ENCODE results near the gene TEKT3.

TEKT3 gene

DNA sequence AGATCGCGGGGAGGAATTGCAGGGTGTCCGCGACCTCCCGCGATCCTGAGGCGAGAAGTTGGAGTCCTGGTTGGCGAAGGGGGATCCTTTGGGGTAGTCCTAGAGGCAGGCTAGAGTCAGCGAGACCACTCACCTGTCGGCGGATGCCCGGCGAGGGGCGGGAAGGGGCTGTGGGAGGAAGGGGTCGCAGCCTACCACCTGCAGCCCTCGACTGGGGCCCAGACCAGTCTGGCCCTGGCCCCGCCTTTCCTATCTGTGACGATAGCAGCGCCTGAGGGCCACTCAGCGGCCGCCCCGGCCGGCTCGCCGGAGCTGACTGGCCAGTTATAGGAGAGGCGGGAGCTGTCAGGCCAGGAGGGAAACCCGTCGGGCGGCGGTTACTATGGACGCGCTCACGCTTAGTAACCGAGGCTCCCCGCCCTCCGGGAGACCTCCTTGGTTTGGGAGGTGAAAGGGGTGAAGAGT is at the start of gene TEKT3:
TSS of gene TEKT3 (minus strand) at position 213 of the 465 bp plus-strand sequence. CDS start 10,012 bp downstream, outside the sequence.
- DNase-seq (ENCODE audit: low read depth in 3 of 3): no peak

DNA sequence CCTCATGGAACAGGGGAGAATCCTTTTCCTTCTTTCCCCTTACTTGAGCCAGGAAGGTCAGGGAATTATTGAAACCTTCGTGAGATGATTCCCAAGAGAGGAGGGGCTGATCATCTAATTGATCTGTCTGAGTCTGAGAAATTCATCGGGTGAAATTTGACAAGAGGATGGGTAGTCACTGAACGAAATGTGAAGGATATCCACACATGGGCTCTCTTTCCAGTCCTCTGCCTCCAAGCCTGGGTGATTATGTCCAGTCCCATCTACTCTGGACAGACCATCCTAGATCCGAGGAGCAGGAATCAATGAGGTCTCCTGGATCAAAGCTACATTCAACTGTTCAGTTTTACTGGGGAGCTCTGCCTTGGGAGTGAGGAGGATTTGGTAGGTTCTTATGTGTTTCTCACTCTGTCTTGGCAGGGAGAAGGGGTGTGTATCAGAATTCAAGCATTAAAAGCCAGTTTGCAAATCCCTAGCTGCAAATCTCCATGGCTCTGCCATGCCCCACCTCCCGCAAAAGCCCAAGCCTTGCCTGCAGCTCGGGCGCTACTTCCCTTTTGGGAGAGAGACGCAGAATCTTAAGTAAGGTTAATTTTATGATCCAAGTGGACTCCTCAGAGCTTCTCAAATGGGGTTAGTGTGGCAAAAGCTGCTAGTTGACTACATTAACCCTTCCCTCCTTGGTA is 47.1 kb upstream of the TEKT3 start:
- no peak for DNase-seq (ENCODE audit: low read depth in 3 of 3)

DNA sequence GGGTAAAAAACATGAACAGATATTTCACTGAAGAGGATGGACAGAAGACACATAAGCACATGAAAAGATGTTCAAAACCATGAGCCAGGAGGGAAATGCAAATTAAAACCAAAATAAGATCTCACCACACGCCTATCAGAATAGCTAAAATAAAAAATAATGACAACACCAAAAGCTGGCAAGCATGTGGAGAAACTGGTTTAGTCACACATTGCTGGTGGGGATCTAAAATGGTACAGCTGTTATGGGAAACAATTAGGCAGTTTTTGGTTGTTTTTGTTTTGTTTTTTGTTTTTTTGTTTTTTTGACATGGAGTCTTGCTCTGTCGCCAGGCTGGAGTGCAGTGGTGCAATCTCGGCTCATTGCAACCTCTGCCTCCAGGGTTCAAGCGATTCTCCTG is 44.7 kb upstream of the TEKT3 start:
- DNase-seq (ENCODE audit: low read depth in 3 of 3): no peak

DNA sequence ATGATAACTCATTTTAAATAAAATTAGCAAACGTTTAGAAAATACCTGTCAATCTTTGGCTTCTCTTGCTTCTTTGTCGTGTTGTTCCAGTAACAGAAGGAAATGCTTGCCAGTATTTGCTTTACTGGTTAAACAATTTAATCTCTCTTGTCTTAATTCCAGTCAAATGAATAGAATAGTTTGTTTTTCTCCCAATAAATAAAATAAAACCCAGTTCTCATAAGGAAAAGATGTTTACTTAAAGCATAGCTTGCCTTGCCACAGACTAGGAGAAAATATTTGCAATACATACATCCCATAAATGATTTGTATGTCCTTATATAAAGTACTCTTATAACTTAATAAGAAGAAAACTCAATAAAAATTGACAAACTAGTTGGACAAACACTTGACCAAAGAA is 43.9 kb upstream of the TEKT3 start:
- no peak for DNase-seq (ENCODE audit: low read depth in 3 of 3)

DNA sequence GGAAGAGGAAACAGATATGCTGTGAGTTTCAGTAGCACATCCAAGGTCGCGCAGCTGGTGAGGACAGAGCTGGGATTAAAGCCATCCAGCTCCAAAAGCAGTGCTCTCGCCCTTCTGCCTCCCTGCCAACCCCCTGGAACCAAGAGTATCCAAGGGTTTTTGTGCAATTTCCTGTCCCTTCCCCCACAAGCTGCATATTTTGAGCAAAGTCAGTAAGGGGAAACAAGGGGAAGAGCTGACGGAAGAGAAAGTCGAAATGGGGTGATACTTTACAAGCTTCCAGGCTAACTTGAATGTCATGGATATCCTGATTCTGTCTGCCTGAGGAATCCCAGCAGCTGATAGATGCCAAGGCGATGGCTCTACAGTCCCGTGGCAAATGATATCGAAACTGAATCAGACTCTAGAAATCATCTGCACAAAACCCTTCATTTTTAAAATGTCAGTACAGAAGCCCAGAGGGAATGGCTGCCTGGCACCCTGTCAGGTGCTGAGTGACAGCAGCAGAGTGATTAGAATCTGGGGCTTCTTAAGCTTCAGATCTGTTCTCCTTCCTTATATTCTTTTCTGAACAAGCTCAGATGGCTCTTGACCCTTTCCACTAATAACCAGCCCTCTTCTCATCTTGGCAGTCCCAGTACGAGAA is 42.9 kb upstream of the TEKT3 start:
- no peak for DNase-seq (ENCODE audit: low read depth in 3 of 3)

DNA sequence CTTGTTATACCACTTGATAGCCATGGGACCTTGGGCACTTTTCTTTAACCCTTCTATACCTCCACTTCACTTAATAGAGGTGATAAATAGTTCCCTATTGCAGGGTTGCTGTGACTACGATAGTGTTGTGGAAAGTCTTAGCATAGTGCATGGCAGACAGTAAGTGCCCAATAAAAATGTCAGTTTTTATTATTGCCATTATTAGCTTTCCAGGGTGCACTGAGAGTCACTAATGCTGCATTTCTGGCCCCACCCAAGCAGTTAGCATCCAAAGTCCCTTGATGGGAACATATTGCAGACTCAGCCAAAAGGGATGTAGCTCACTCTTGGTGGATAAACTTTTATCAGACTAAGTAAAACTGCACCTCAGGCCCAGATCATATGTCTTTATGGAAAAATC is 41.5 kb upstream of the TEKT3 start:
- DNase-seq (ENCODE audit: low read depth in 3 of 3): no peak

DNA sequence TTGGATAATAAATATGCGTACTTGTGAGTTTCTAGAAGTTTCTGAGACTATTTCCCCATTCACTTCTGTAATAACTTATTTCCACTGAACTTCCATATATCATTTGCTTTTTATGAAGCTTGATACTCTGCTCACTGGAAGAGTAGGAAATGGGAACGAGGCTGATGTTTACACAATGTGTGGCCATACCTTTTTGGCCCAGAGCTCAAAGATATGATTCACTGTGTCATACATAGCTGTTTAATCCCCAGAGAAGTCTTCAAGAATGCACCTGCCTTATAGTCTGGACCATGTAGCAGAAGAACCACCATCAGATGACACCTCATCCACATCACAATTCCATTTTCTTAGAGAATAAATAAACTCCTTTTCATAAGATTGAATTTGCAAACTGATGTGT is 40.3 kb upstream of the TEKT3 start:
- DNase-seq (ENCODE audit: low read depth in 3 of 3): no peak

DNA sequence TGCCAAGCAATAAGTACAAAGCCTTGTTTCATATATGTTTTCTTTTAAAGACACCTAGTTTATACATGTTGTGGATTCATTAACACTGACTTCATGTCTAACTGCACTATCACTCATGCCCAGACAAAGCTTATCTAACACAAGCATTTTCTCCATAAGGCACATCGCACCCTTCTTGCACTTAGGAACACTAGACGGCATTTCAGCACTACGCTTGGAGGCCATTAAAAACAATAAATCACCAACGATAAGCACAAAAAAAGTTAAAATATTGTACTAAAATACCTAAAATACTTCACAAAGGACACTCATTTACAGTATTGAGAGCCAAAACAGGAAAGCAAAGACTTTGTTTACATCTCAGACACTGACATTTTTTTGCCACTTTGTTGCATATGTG is 39.0 kb upstream of the TEKT3 start:
- DNase-seq (ENCODE audit: low read depth in 3 of 3): no peak

DNA sequence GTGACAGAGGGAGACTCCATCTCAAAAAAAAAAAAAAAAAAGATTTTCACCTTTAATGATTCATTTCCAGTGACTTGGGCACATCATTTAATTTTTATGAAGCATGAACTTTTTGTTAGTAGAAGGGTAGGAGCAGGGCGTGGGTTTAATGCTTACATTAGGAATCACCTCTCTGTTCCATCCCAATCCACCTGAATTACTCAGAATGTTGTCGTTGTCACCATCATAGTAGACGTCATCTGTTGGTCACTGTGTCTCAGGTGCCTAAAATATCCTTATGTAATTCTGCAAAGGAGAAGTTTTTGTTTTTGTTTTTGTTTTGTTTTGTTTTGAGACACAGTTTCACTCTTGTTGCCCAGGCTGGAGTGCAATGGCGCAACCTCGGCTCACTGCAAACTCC is 38.3 kb upstream of the TEKT3 start:
- DNase-seq (ENCODE audit: low read depth in 3 of 3): no peak

DNA sequence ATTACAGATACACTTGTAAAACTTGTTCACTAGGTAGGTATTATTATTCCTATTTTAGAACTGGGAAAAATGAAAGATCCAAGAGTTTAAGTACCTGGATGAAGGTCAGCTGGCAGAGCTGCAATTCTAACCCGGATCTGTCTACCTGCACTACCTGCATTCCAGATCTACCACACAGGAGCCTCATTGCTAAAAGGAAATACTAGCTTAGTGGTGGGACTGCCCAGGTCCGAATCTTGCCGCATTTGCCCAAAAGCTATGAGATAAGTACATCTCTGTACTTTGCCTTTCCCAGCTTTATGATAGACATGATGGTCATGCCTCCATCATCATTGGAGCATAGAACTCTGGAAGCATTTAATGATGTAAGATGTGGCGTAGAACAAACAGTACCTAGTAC is 36.8 kb upstream of the TEKT3 start:
- DNase-seq (ENCODE audit: low read depth in 3 of 3): no peak

DNA sequence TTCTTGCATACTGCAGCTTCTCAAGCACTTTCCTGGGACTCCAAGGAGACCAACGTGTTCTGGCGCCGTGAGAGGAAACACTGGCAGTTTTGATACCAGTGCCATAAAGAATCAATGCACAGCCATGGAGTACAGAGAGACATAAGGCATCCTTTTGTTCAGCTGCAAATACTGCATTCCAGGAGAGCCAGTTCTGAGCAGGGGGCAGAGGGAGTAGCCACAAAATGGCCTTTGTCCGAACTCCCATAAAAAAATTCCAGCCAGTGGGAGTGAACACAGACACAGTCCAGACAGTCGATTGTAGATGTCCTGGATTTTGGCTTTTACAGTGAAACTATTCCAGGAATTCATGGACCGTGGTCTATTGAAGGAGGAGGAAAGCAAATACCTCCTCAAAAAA is 36.2 kb upstream of the TEKT3 start:
- DNase-seq (ENCODE audit: low read depth in 3 of 3): no peak

DNA sequence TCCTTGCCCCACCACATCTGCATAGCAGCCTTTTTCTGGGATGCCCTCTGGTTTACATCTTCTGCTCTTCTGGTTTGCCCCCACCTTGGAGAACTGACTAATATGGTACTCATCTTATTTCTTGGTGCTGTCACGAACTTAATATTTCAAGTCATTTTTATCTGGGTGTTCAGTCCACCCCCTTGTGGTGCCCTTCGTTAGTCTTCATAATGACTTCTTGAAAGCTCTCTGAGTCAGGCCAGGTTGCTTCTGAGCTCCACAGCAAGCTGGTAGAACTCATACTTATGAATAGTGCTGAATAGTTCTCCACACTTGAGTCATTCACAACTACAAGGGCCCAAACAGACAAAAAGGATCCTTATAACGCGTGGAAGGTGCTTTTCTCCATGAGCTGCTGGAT is 35.8 kb upstream of the TEKT3 start:
- DNase-seq (ENCODE audit: low read depth in 3 of 3): no peak

DNA sequence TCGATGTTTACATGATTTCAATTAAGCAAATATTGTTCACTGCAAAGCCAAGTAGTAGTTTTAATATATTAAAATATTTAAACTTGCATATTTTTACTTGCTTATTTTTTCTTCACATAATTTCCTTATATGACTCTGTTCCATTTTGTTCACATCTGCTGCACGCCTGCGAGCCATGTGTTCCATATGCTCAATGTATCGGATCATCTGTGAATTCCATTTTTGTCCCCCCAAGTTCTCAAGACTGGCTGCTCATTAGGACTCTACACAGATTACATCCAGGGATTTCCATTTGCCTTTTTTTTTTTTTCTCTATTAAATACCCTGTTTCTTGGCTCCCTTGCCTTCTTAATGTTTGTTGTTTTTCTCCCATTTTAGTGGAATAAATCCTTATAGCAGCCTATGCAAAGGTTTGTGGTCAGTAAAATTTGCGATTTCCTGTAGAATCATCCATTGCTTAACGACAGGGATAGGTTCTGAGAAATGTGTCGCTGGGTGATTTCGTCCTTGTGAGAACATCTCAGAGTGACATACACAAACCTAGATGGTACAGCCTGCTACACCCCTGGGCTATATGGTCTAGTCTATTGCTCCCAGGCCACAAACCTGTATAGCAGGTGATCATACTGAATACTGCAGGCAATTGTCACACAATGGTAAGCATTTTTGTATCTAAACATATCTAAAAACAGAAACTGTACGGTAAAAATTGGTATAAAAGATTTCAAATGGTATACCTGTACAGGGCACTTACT is 30.2 kb upstream of the TEKT3 start:
- no peak for DNase-seq (ENCODE audit: low read depth in 3 of 3)

DNA sequence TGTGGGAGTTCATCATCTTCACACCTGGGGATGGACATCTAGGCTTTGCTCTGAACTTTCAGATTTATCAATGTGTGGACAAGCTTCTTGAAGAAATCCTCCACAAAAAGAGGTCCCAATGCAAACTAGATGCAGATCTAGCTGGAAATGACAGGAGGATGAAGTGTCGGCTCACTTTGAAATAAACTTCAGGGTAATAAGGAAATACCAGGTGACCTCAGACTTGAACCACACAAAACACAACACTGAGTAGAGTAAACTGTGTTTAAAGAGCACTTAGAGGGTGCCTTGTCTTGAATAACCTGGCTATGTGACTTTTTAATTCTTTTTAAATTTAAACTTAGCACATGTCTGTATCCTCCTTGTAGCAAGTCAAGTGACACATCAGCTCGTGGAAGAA is 27.2 kb upstream of the TEKT3 start:
- DNase-seq (ENCODE audit: low read depth in 3 of 3): no peak

DNA sequence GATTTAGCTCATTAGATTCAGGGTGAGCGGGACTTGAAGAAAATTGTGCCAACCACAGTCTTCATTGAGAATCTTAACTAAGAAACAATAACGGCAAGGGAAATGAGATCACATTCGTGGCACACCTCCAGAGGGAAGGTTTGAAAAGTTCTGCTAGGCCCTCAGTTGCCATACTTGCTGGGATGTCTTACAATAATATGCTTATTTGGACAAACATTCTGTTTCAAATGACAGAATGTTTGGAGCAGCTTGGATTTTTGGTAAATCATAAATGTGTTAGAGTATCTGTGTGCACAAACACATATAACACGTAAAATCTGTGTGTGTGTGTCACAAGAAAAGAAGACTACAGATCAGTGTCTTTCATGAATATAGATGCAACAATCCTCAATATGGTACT is 24.6 kb upstream of the TEKT3 start:
- no peak for DNase-seq (ENCODE audit: low read depth in 3 of 3)

DNA sequence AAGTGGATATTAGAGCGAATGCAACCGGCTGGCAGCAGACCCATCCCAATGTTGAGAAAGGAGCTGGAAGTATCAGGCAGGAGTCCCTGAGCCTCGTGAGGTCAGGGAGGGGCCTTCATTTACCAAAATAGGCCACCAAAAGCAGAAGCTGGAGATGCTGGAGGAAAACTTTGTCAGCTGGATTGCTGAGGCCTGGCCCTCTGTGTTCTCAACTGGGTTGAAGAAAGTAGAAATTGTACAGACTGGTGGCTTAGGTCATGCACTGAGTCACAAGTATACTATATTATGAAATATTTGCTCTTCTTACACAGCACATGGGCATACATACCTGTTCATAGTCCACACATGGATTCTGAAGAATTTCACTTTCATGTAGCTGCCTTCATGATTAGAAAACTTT is 23.2 kb upstream of the TEKT3 start:
- DNase-seq (ENCODE audit: low read depth in 3 of 3): no peak

DNA sequence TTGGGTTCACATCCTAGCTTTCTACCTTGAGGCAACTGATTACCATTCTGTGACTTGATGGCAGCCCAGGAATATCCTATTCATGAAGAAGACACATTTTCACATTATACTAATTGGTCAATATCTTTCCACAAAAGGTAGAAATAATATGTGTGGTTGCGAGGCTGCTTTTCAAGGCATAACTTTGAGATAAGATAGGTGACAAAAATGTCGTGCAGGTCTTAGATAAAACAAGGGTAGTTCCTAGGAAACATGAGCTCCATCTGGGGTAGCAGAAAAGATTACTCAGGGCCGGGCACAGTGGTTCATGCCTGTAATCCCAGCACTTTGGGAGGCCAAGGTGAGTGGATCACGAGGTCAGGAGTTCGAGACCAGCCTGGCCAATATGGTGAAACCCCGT is 22.3 kb upstream of the TEKT3 start:
- DNase-seq (ENCODE audit: low read depth in 3 of 3): no peak

DNA sequence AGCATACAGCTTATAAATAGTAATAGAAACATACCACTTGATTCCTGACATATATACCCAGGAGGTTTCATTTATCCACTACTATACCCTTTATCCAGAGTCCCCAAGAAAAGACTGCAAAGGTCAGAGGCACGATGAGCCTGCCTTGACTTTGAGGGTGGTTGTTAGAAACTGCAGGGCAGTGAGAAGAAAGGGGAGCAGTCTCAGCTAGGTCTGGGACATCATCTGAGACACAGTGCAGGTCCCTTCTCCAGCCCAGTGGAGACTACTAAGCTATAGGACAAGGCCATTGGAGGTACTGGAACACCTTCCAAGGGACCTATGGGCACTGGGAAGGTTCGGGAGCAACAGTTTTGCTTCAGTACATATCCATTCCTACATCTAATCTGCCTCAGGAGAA is 20.2 kb upstream of the TEKT3 start:
- DNase-seq (ENCODE audit: low read depth in 3 of 3): no peak

DNA sequence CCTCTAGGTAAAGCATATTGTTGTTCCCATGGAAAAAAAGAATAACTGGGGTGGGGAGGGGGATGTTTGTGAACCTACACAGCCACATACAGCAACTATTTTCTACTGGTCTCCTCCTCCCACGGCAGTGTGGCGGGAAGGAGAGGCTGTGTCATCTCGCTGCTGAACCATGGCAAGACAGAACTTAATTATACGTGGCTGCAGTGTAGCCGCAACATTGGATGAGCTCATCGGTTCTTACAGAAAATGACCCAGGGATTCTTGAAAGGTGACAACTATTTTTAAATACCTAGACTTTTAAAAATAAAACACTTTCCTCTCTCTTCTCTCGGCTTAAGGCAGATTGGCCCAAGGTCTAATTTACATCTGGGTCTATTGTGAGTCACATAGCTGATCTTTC is 19.8 kb upstream of the TEKT3 start:
- no peak for DNase-seq (ENCODE audit: low read depth in 3 of 3)

DNA sequence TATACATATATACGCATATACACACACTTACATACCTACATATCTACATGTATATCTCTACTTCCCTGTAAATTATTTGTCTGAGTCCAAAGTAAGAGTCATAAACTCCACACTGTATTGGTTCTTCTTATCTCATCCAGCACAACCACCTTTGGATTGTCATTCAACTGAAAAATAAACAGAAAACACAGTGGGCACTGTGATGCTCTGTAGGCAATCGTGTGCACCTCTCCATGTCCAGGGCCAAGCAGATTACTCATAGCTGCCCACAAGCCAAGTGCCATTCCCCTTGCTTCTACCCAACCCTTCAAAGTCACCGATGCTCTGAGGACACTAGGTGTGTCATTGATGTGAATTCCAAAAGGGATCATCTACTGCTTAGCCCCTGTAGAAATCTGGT is 12.9 kb upstream of the TEKT3 start:
- no peak for DNase-seq (ENCODE audit: low read depth in 3 of 3)

DNA sequence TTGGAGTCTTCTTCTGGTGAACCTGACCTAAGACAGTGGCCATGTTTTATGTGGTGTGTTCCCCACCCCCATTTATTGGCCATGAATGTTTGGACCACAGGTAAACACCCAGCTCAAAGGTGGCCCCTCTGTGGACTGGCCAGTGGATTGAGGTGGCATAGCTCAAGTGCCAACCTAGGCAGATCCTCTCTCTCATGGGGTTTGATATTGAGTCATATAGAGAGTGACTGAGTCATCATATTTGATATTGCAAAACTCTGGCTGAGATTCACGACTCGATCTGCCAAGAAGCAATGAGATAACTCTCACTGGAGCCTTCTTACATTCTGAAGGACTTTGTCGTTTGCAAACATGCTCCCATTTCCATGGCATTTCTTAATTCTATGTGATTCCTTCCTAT is 10.5 kb upstream of the TEKT3 start:
- no peak for DNase-seq (ENCODE audit: low read depth in 3 of 3)

DNA sequence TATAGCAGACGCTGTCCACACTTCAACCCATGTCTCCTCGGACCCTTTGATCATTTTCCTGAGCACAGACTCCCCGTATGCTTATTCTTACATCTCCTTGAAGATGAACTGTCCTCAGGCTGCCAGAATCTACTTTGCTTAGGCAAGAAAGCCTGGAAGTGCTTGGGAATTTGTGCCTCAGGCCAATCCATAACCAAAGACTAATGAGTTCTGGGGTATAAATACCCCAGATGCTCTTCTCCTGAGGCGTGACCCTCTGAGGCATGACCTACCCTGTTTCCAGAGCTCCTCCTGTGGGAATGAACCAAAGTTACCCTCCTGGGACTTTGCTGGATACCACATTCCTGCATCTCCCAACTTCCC is 10.1 kb upstream of the TEKT3 start:
- no peak for DNase-seq (ENCODE audit: low read depth in 3 of 3)

DNA sequence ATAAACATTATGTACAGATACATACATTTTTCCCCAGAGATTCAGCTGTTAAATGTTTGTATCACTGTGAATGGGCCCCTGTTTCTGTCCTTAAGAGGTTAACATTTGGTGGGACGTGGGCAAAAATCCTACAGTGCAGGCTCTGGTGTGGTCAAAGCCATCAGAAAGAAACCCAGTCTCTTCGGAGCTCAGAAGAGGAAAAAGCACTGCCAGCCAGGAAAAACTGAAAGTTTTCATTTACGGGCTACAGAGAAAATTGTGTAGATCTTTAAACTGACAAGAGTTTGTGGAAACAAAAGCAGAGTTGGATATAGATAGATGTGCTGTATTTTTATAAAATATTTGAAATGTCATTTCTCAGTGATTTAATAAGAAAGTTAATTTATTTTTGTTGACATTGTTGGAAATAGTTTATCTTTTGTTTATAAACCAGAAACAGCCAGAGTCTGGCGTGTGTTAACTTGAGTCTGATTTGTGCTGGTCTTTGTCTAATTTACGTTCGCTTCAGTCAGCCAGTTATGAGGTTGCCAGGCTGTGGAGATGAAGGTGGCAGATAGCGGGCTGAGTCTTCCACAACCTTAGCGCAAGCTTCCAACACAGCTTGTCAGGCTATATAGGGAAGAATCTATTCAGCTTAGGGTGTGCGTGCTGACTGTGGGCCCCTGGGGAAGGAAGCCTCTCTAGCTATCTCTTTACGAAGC is 9.5 kb upstream of the TEKT3 start:
- no peak for DNase-seq (ENCODE audit: low read depth in 3 of 3)

All from stimulated activated CD4-positive, alpha-beta T cell treated with anti-CD3 and anti-CD28 coated beads, TNF-alpha, amount 100 ng/mL, for 48 hours (primary cell).